ENCODE data around the gene CEBPG. TPM values are rescaled to one million over a fixed set of nuclear protein-coding genes. Genes with fewer than 3 reads are reported as not detected.

The CEBPG gene
- total and polyA plus RNA-seq, 9 of the 15 experiments (the other 6 are each of a cell fraction or from before 2014, with no cell fraction given): 9.5 to 34.9 (median 30.9) TPM

GRCh38 chr19:33343859-33344572 is 29.5 kb upstream of the CEBPG start (continued):
- TF ChIP-seq IRF9 (tag; IDR thresholded peaks at IDR 0.05) (no peak), HES1 (IDR thresholded peaks at IDR 0.05; ENCODE audit: low read depth) (no peak)

- Histone ChIP-seq H3K36me3 (ENCODE audit: control insufficient read depth, insufficient read depth, low read length) (no peaks in the 10 kb centered on the region), H4K20me1 (replicated peaks; ENCODE audit: control insufficient read depth, insufficient read depth, low read length) (no peaks in the 10 kb centered on the region), H3K9ac (ENCODE audit: insufficient read depth in 1 of 2, low read depth in 2 of 2, low read length in 2 of 2) (no peak overlapping the region), H3K4me2 (ENCODE audit: insufficient read depth, low read length) (no peak overlapping the region), H3K27me3 (ENCODE audit: control insufficient read depth in 2 of 2, insufficient read depth in 2 of 2, low read length in 2 of 2) (peaks cover 6 to 24% of the 10 kb centered on the region in 2 experiments; a peak in 4 of 5 replicates), H2AFZ (ENCODE audit: low read depth, low read length) (no peak overlapping the region), H3K79me2 (ENCODE audit: control insufficient read depth, insufficient read depth, low read length) (no peaks in the 10 kb centered on the region), H3K27ac (ENCODE audit: extremely low read depth, low read depth, low read length) (no peak overlapping the region), H3K9me3 (replicated peaks; ENCODE audit: control insufficient read depth, insufficient read depth, low read depth, low read length) (no peaks in the 10 kb centered on the region), H3K4me3 (no peak overlapping the region), H3K4me1 (replicated peaks in 1 of 2; ENCODE audit: control insufficient read depth in 2 of 2, insufficient read depth in 2 of 2, low read length in 2 of 2) (peaks cover 0 to 7% of the 10 kb centered on the region in 2 experiments; a peak in 1 of 5 replicates), H3K9me1 (ENCODE audit: control insufficient read depth, insufficient read depth, low read length) (no peaks in the 10 kb centered on the region)
- POLR2A ChIA-PET: no interaction called here
- intact Hi-C loops (cut with micrococcal nuclease): no loop called here
- ATAC-seq (no peak), FAIRE-seq (no peak), DNase-seq (ENCODE audit: extremely low read depth in 1 of 4, low spot score in 3 of 4) (no peak)
- WGBS (ENCODE audit: insufficient coverage, low coverage, missing lambda C conversion rate): 0% methylated on average over 4 of the region's 4 CpGs
- CTCF ChIA-PET (ENCODE audit: low intra/inter-chr PET ratio): no interaction called here
- no TSS peak for BruUV-seq (replicated peaks)
- in situ Hi-C loops (cut with MboI): no loop called here
- no peak for TF ChIP-seq CCNT2 (IDR thresholded peaks at IDR 0.05; ENCODE audit: borderline replicate concordance, extremely low read depth, insufficient read length, low read depth, low read length)
- TF ChIP-seq ZNF277 (CRISPR knock-in tag; IDR thresholded peaks at IDR 0.05; ENCODE audit: borderline replicate concordance): no peak
- no peak for TF ChIP-seq FOS (IDR thresholded peaks at IDR 0.05; ENCODE audit: extremely low read depth, insufficient read length)
- TF ChIP-seq JUN (IDR thresholded peaks at IDR 0.05; ENCODE audit: borderline replicate concordance, low read depth, low read length): no peak
- no peak for TF ChIP-seq JUN (CRISPR knock-in tag; IDR thresholded peaks at IDR 0.05; ENCODE audit: borderline replicate concordance)
- TF ChIP-seq RERE (CRISPR knock-in tag; IDR thresholded peaks at IDR 0.05; ENCODE audit: borderline replicate concordance): no peak
Measured at GRCh38 chr19:33344573-33344925, 29.0 kb upstream of the CEBPG start.

All from K562 (cell line).